IPS DF 4.7 (cell line): ENCODE data around the gene SSC5D.

Experiments used
- DNase-seq: peaks from one replicate; pipeline ENCODE4 v3.0.0-alpha.2; 2013; ENCODE audit warnings: low spot score; ENCODE audit errors: extremely low read depth

SSC5D gene

GRCh38 chr19:55535173-55535964, 47.1 kb downstream of the SSC5D start:
- DNase-seq: no peak

- no peak for DNase-seq
Measured at GRCh38 chr19:55535965-55536350, 47.7 kb downstream of the SSC5D start.

- no peak for DNase-seq
Measured at GRCh38 chr19:55536366-55536765, 48.1 kb downstream of the SSC5D start.

GRCh38 chr19:55536951-55537740, 48.9 kb downstream of the SSC5D start, which contains the start of gene SBK2:
Gene SBK2, minus strand, starts transcription at chr19:55537133. Its CDS starts 839 bp downstream, at chr19:55536294.
- DNase-seq: no peak

- DNase-seq: no peak
Measured at GRCh38 chr19:55537741-55538111, 49.5 kb downstream of the SSC5D start.

GRCh38 chr19:55538132-55538531, 49.9 kb downstream of the SSC5D start:
- DNase-seq: no peak

- no peak for DNase-seq
Measured at GRCh38 chr19:55539090-55539984, 51.1 kb downstream of the SSC5D start.

GRCh38 chr19:55540619-55541018, 52.4 kb downstream of the SSC5D start:
- no peak for DNase-seq

GRCh38 chr19:55541091-55541490, 52.9 kb downstream of the SSC5D start:
- no peak for DNase-seq

GRCh38 chr19:55542292-55542855, 54.1 kb downstream of the SSC5D start:
- no peak for DNase-seq

GRCh38 chr19:55543567-55543966, 55.3 kb downstream of the SSC5D start:
- no peak for DNase-seq

- no peak for DNase-seq
Measured at GRCh38 chr19:55544014-55544413, 55.8 kb downstream of the SSC5D start.

GRCh38 chr19:55544776-55545439, 56.7 kb downstream of the SSC5D start:
- DNase-seq: no peak

GRCh38 chr19:55545443-55545842, 57.2 kb downstream of the SSC5D start, which contains the start of gene SBK3:
Gene SBK3, minus strand, starts transcription at chr19:55545543. Its CDS starts 0 bp downstream, at chr19:55545543.
- no peak for DNase-seq

- no peak for DNase-seq
Measured at GRCh38 chr19:55546011-55546410, 57.8 kb downstream of the SSC5D start.

GRCh38 chr19:55546822-55547614, 58.8 kb downstream of the SSC5D start:
- DNase-seq: no peak

GRCh38 chr19:55549500-55550320, 61.5 kb downstream of the SSC5D start:
- DNase-seq: no peak

- no peak for DNase-seq
Measured at GRCh38 chr19:55550321-55550650, 62.0 kb downstream of the SSC5D start.

- DNase-seq: no peak
Measured at GRCh38 chr19:55552206-55552605, 64.0 kb downstream of the SSC5D start.
